HL-60 (cell line): ENCODE results near the gene TYW1.
"Not testable (repeated sequence)": the region's sequence is repeated elsewhere in the genome, so short reads cannot be mapped to it uniquely, and the experiment has no call there.

Experiments used
- DNase-seq, 2 experiments: peaks; one replicate each; pipeline ENCODE4 v3.0.0-alpha.2; 2010 to 2020; ENCODE audit warnings: low read depth in 1 of 2, low spot score in 1 of 2
- H3K27ac ChIP-seq: fragments of 250-450 bp; sonication (Bioruptor Pico); replicated peaks from 2 replicates; pipeline ENCODE4 v1.5.1; 2020; ENCODE audit warnings: mild to moderate bottlenecking, moderate library complexity
- H3K27me3 ChIP-seq: fragments of 250-450 bp; sonication (Bioruptor Pico); 2 replicates; pipeline ENCODE4 v1.5.1; 2021; ENCODE audit warnings: mild to moderate bottlenecking, moderate library complexity; ENCODE audit not compliant: insufficient read depth, poor library complexity, severe bottlenecking
- H3K4me3 ChIP-seq: replicated peaks from 2 replicates; pipeline ENCODE4 v1.5.1; 2011; ENCODE audit warnings: mild to moderate bottlenecking, control low read depth, low read length; ENCODE audit not compliant: insufficient read depth
- GABPA ChIP-seq: IDR thresholded peaks from 2 replicates; pipeline ENCODE4 v1.6.1; 2012; ENCODE audit warnings: low read depth
- POLR2AphosphoS5 ChIP-seq: IDR thresholded peaks from 2 replicates; pipeline ENCODE4 v1.6.1; 2012; ENCODE audit warnings: low read depth
- REST ChIP-seq: IDR thresholded peaks from 2 replicates; pipeline ENCODE4 v1.6.1; 2012; ENCODE audit warnings: low read depth; ENCODE audit not compliant: insufficient replicate concordance
- SPI1 ChIP-seq: IDR thresholded peaks from 2 replicates; pipeline ENCODE4 v1.6.1; 2012; ENCODE audit warnings: low read depth, mild to moderate bottlenecking, borderline replicate concordance
- TF ChIP-seq, protein P1 (sequence below): IDR thresholded peaks from one replicate; pipeline ENCODE4 v1.5.1; 2011; ENCODE audit warnings: low read length, control low read depth, inconsistent platforms; ENCODE audit not compliant: insufficient read depth

The TYW1 gene

GRCh38 chr7:66964411-66964810 is 32.2 kb upstream of the TYW1 start:
- Histone ChIP-seq H3K27ac (no peak overlapping the region), H3K27me3 (no peaks in the 10 kb centered on the region), H3K4me3 (no peak overlapping the region)
- TF ChIP-seq SPI1, result no peak
- TF ChIP-seq POLR2AphosphoS5, result no peak
- TF ChIP-seq, protein P1, sequence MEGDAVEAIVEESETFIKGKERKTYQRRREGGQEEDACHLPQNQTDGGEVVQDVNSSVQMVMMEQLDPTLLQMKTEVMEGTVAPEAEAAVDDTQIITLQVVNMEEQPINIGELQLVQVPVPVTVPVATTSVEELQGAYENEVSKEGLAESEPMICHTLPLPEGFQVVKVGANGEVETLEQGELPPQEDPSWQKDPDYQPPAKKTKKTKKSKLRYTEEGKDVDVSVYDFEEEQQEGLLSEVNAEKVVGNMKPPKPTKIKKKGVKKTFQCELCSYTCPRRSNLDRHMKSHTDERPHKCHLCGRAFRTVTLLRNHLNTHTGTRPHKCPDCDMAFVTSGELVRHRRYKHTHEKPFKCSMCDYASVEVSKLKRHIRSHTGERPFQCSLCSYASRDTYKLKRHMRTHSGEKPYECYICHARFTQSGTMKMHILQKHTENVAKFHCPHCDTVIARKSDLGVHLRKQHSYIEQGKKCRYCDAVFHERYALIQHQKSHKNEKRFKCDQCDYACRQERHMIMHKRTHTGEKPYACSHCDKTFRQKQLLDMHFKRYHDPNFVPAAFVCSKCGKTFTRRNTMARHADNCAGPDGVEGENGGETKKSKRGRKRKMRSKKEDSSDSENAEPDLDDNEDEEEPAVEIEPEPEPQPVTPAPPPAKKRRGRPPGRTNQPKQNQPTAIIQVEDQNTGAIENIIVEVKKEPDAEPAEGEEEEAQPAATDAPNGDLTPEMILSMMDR, result no peak
- TF ChIP-seq REST, result no peak
- TF ChIP-seq GABPA, result no peak
- DNase-seq, result no peak

DNA sequence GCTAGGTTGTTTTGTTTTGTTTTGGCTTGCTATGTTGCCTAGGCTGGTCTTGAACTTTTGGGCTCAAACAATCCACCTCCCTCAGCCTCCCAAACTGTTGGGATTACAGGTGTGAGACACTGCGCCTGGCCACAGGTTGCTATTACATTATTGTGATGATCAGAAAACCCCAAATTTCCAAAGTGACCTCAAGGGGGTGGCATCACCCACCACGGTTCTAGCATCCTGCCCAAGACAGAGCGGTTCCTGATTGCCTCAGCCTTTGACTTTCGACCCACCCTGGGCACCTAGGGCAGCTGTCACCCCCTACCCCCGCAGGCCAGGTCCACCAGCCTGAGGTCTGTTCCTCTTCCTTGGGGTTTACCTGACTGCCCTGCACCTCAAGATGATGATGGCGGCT is 29.6 kb upstream of the TYW1 start:
- Histone ChIP-seq H3K27me3 (no peaks in the 10 kb centered on the region), H3K27ac (no peak overlapping the region), H3K4me3 (no peak overlapping the region)
- TF ChIP-seq, protein P1, result no peak
- TF ChIP-seq POLR2AphosphoS5 (no peak), SPI1 (no peak), REST (no peak), GABPA (no peak)
- DNase-seq, result no peak

DNA sequence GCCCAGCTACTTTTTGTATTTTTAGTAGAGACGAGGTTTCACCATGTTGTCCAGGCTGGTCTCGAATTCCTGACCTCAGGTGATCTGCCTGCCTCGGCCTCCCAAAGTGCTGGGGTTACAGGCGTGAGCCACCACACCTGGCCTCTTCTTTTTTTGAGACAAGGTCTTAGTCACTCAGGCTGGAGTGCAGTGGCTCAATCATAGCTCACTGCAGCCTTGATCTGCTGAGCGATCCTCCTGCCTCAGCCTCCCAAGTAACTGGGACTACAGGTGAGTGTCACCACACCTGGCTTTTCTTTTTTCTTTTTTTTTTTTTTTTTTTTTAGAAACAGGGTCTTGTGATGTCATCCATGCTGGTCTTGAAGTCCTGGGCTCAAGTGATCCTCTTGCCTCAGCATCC is 27.6 kb upstream of the TYW1 start:
- DNase-seq, H3K4me3 ChIP-seq, H3K27me3 ChIP-seq, H3K27ac ChIP-seq: not testable (repeated sequence)

GRCh38 chr7:66970310-66970709 is 26.3 kb upstream of the TYW1 start:
- no peak overlapping the region for H3K4me3 ChIP-seq
- H3K27ac ChIP-seq, result no peak overlapping the region
- TF ChIP-seq, protein P1, result no peak
- TF ChIP-seq POLR2AphosphoS5 (no peak), GABPA (no peak), REST (no peak), SPI1 (no peak)
- H3K27me3 ChIP-seq, result no peaks in the 10 kb centered on the region
- DNase-seq, result no peak
